ENCODE measurements around the gene TMEM255A. TPM values are rescaled to one million over a fixed set of nuclear protein-coding genes. Genes with fewer than 3 reads are reported as not detected.
A peak's percentile ranks its signal among the peaks of the same experiment; 100 is the strongest.

The TMEM255A gene
- total RNA-seq, 1 donor from 2014 or later = 3.5 TPM

- Mint-ChIP-seq H3K27ac (no peak overlapping the region), H3K4me1 (peaks cover 22% of the 10 kb centered on the region), H3K27me3 (ENCODE audit: insufficient read depth, low read depth) (peaks cover 4% of the 10 kb centered on the region), H3K36me3 (no peaks in the 10 kb centered on the region), H3K9me3 (no peaks in the 10 kb centered on the region), H3K4me3 (no peak overlapping the region)
- H3K36me3 ChIP-seq = no peaks in the 10 kb centered on the region
- H3K9me3 ChIP-seq (ENCODE audit: low read depth) = no peaks in the 10 kb centered on the region
- no peaks in the 10 kb centered on the region for H4K20me1 ChIP-seq (ENCODE audit: low read depth)
- DNase-seq (ENCODE audit: low spot score) = peak; percentile 4
- H3K27me3 ChIP-seq = peaks cover 18% of the 10 kb centered on the region
- TF ChIP-seq EZH2phosphoT487 (IDR thresholded peaks at IDR 0.05) (no peak), EZH2 (IDR thresholded peaks at IDR 0.05) (no peak), CTCF (IDR thresholded peaks at IDR 0.05) (no peak)
- no peak overlapping the region for H3K4me3 ChIP-seq
- no peak overlapping the region for H3K27ac ChIP-seq
- H3K79me2 ChIP-seq (ENCODE audit: low read depth) = no peaks in the 10 kb centered on the region
- H3K9ac ChIP-seq = no peak overlapping the region
- no peaks in the 10 kb centered on the region for H3K4me1 ChIP-seq
- no peak overlapping the region for H2AFZ ChIP-seq (replicated peaks)
- H3K4me2 ChIP-seq = no peak overlapping the region
- peaks cover under 1% of the 10 kb centered on the region for H3F3A ChIP-seq (ENCODE audit: low read depth)
Observed at GRCh38 chrX:120302434-120302833, 8.8 kb downstream of the TMEM255A start.

GRCh38 chrX:120301960-120302359 is 9.3 kb downstream of the TMEM255A start:
- H3K4me2 ChIP-seq = no peak overlapping the region
- H3K27me3 ChIP-seq = peaks cover 14% of the 10 kb centered on the region
- H3K9ac ChIP-seq = no peak overlapping the region
- H4K20me1 ChIP-seq (ENCODE audit: low read depth) = no peaks in the 10 kb centered on the region
- TF ChIP-seq EZH2phosphoT487 (IDR thresholded peaks at IDR 0.05) (no peak), EZH2 (IDR thresholded peaks at IDR 0.05) (no peak), CTCF (IDR thresholded peaks at IDR 0.05) (no peak)
- no peak overlapping the region for H3K27ac ChIP-seq
- no peak overlapping the region for H2AFZ ChIP-seq (replicated peaks)
- peaks cover 5% of the 10 kb centered on the region for H3F3A ChIP-seq (ENCODE audit: low read depth)
- no peaks in the 10 kb centered on the region for H3K79me2 ChIP-seq (ENCODE audit: low read depth)
- H3K4me1 ChIP-seq = no peaks in the 10 kb centered on the region
- Mint-ChIP-seq H3K4me3 (no peak overlapping the region), H3K36me3 (no peaks in the 10 kb centered on the region), H3K9me3 (no peaks in the 10 kb centered on the region), H3K27ac (no peak overlapping the region), H3K27me3 (ENCODE audit: insufficient read depth, low read depth) (peaks cover 4% of the 10 kb centered on the region), H3K4me1 (peaks cover 22% of the 10 kb centered on the region)
- H3K9me3 ChIP-seq (ENCODE audit: low read depth) = no peaks in the 10 kb centered on the region
- no peak overlapping the region for H3K4me3 ChIP-seq
- no peak for DNase-seq (ENCODE audit: low spot score)
- H3K36me3 ChIP-seq = no peaks in the 10 kb centered on the region

GRCh38 chrX:120301497-120301896 is 9.8 kb downstream of the TMEM255A start:
- no peak for DNase-seq (ENCODE audit: low spot score)
- H3K27me3 ChIP-seq = peaks cover 9% of the 10 kb centered on the region
- Mint-ChIP-seq H3K9me3 (no peaks in the 10 kb centered on the region), H3K4me1 (peaks cover 22% of the 10 kb centered on the region), H3K36me3 (no peaks in the 10 kb centered on the region), H3K4me3 (no peak overlapping the region), H3K27me3 (ENCODE audit: insufficient read depth, low read depth) (peaks cover 4% of the 10 kb centered on the region), H3K27ac (no peak overlapping the region)
- peaks cover 5% of the 10 kb centered on the region for H3F3A ChIP-seq (ENCODE audit: low read depth)
- H3K9me3 ChIP-seq (ENCODE audit: low read depth) = no peaks in the 10 kb centered on the region
- no peak overlapping the region for H3K9ac ChIP-seq
- H3K27ac ChIP-seq = no peak overlapping the region
- H3K4me1 ChIP-seq = no peaks in the 10 kb centered on the region
- TF ChIP-seq EZH2 (IDR thresholded peaks at IDR 0.05) (no peak), EZH2phosphoT487 (IDR thresholded peaks at IDR 0.05) (no peak), CTCF (IDR thresholded peaks at IDR 0.05) (no peak)
- no peak overlapping the region for H2AFZ ChIP-seq (replicated peaks)
- no peak overlapping the region for H3K4me2 ChIP-seq
- H3K79me2 ChIP-seq (ENCODE audit: low read depth) = no peaks in the 10 kb centered on the region
- H4K20me1 ChIP-seq (ENCODE audit: low read depth) = no peaks in the 10 kb centered on the region
- H3K36me3 ChIP-seq = no peaks in the 10 kb centered on the region
- no peak overlapping the region for H3K4me3 ChIP-seq

Data from neural progenitor cell (in vitro differentiated cells).